Measurements from ENCODE around the gene KRT75.

Gene KRT75

GRCh38 chr12:52444647-52445595 is 10.8 kb upstream of the KRT75 start:
- no peak overlapping the region for H3K4me3 ChIP-seq (ENCODE audit: low read depth, low read length)
- no peaks in the 10 kb centered on the region for H3K4me1 ChIP-seq (ENCODE audit: control insufficient read depth, insufficient read depth, low read length)
- ChIA-PET POLR2A (no interaction called here), CTCF (interaction anchor here (0.5 to 1.0 kb wide), 3 partner anchors 433 to 440 kb away, joined by 3 to 4 read pairs (median 3); no protein-coding TSS in a partner anchor)
- TF ChIP-seq ZFHX2 (tag by site-specific recombination; conservative IDR thresholded peaks at IDR 0.05) = no peak
- TF ChIP-seq ZNF311 (tag by site-specific recombination; IDR thresholded peaks at IDR 0.05; ENCODE audit: borderline replicate concordance) = no peak
- TF ChIP-seq FEZF1 (tag by site-specific recombination; IDR thresholded peaks at IDR 0.05) = no peak
- TF ChIP-seq BCL11B (tag by site-specific recombination; IDR thresholded peaks at IDR 0.05; ENCODE audit: low read depth) = no peak
- no peak overlapping the region for H3K27ac ChIP-seq (ENCODE audit: extremely low read depth, low read depth, low read length)
- no peaks in the 10 kb centered on the region for H3K9me3 ChIP-seq (ENCODE audit: control insufficient read depth, insufficient read depth, low read depth, low read length)
- no peaks in the 10 kb centered on the region for H3K36me3 ChIP-seq (ENCODE audit: control insufficient read depth in 2 of 2, insufficient read depth in 1 of 2, low read length in 2 of 2)

DNA sequence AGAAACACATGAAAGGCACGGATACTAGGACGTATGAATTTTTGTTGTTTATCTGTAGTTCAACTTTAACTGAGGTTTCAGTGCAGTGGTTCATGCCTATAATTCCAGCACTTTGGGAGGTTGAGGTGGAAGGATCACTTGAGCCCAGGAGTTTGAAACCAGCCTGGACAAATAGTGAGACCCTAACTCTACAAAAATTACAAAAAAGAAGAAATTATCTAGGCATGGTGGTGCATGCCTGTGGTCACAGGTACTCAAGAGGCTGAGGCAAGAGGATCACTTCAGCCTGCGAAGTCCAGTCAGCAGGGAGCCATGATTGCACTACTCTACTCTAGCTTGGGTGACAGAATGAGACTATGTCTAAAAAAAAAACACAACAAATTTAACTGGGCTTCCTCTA is 9.8 kb upstream of the KRT75 start:
- TF ChIP-seq ZNF16 (tag by site-specific recombination; IDR thresholded peaks at IDR 0.05; ENCODE audit: low read depth) = no peak
- TF ChIP-seq, protein P1, sequence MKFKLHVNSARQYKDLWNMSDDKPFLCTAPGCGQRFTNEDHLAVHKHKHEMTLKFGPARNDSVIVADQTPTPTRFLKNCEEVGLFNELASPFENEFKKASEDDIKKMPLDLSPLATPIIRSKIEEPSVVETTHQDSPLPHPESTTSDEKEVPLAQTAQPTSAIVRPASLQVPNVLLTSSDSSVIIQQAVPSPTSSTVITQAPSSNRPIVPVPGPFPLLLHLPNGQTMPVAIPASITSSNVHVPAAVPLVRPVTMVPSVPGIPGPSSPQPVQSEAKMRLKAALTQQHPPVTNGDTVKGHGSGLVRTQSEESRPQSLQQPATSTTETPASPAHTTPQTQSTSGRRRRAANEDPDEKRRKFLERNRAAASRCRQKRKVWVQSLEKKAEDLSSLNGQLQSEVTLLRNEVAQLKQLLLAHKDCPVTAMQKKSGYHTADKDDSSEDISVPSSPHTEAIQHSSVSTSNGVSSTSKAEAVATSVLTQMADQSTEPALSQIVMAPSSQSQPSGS (tag by site-specific recombination; IDR thresholded peaks at IDR 0.05; ENCODE audit: low read depth) = no peak
- TF ChIP-seq ZNF302 (tag by site-specific recombination; IDR thresholded peaks at IDR 0.05; ENCODE audit: low read depth) = no peak
- TF ChIP-seq ZNF571 (tag by site-specific recombination; IDR thresholded peaks at IDR 0.05) = no peak
- TF ChIP-seq ZBTB26 (tag by site-specific recombination; optimal IDR thresholded peaks at IDR 0.05) = no peak
- no peak for TF ChIP-seq ZBTB48 (tag by site-specific recombination; IDR thresholded peaks at IDR 0.05)
- TF ChIP-seq ZNF341 (tag by site-specific recombination; IDR thresholded peaks at IDR 0.05; ENCODE audit: low read depth) = no peak
- no peak for TF ChIP-seq ZNF274 (IDR thresholded peaks at IDR 0.05; ENCODE audit: low read length)
- TF ChIP-seq ZNF274 (tag by site-specific recombination; IDR thresholded peaks at IDR 0.05; ENCODE audit: borderline replicate concordance) = no peak
- TF ChIP-seq, protein P2, sequence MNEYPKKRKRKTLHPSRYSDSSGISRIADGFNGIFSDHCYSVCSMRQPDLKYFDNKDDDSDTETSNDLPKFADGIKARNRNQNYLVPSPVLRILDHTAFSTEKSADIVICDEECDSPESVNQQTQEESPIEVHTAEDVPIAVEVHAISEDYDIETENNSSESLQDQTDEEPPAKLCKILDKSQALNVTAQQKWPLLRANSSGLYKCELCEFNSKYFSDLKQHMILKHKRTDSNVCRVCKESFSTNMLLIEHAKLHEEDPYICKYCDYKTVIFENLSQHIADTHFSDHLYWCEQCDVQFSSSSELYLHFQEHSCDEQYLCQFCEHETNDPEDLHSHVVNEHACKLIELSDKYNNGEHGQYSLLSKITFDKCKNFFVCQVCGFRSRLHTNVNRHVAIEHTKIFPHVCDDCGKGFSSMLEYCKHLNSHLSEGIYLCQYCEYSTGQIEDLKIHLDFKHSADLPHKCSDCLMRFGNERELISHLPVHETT (tag by site-specific recombination; IDR thresholded peaks at IDR 0.05) = no peak
- no peak for TF ChIP-seq ZNF792 (tag by site-specific recombination; IDR thresholded peaks at IDR 0.05)
- no peak for TF ChIP-seq ZNF555 (tag by site-specific recombination; conservative IDR thresholded peaks at IDR 0.05)
- TF ChIP-seq MZF1 (tag by site-specific recombination; IDR thresholded peaks at IDR 0.05; ENCODE audit: borderline replicate concordance) = no peak
- no peak for TF ChIP-seq ZNF223 (tag by site-specific recombination; IDR thresholded peaks at IDR 0.05)
- H3K27ac ChIP-seq (ENCODE audit: extremely low read depth, low read depth, low read length) = no peak overlapping the region
- no peaks in the 10 kb centered on the region for H3K9me3 ChIP-seq (ENCODE audit: control insufficient read depth, insufficient read depth, low read depth, low read length)
- no peak overlapping the region for H3K4me3 ChIP-seq (ENCODE audit: low read depth, low read length)
- ChIA-PET CTCF (interaction anchor here (0.6 to 1.0 kb wide), 2 partner anchors 436 to 441 kb away, joined by 3 to 4 read pairs; no protein-coding TSS in a partner anchor), POLR2A (no interaction called here)
- H3K36me3 ChIP-seq (ENCODE audit: control insufficient read depth in 2 of 2, insufficient read depth in 1 of 2, low read length in 2 of 2) = no peaks in the 10 kb centered on the region
- H3K4me1 ChIP-seq (ENCODE audit: control insufficient read depth, insufficient read depth, low read length) = no peaks in the 10 kb centered on the region

Data from HEK293 (cell line).